MM.1S (cell line): ENCODE results near the gene FRAS1.

Experiments
- DNase-seq: peaks from one replicate; pipeline ENCODE4 v3.0.0-alpha.2; 2015
- H2AFZ ChIP-seq: fragments of 300-600 bp; sonication (generic); 2 replicates; pipeline ENCODE4 v1.6.0; 2016; ENCODE audit warnings: antibody characterized with exemption, low read length
- H3F3A ChIP-seq: fragments of 300-600 bp; sonication (generic); 2 replicates; pipeline ENCODE4 v1.6.1; 2016; ENCODE audit warnings: mild to moderate bottlenecking, antibody characterized with exemption, low read length, moderate library complexity, mixed read lengths; ENCODE audit not compliant: insufficient read depth
- H3K27ac ChIP-seq: fragments of 300-600 bp; sonication (generic); 2 replicates; pipeline ENCODE4 v1.5.1; 2016; ENCODE audit warnings: mild to moderate bottlenecking, low read length
- H3K27me3 ChIP-seq: fragments of 300-600 bp; sonication (generic); replicated peaks from 2 replicates; pipeline ENCODE4 v1.6.0; 2016; ENCODE audit warnings: low read length; ENCODE audit not compliant: insufficient read depth
- H3K36me3 ChIP-seq: fragments of 300-600 bp; sonication (generic); replicated peaks from 2 replicates; pipeline ENCODE4 v1.6.1; 2016; ENCODE audit warnings: mild to moderate bottlenecking, low read length, mixed read lengths; ENCODE audit not compliant: insufficient read depth
- H3K4me1 ChIP-seq: fragments of 300-600 bp; sonication (generic); 2 replicates; pipeline ENCODE4 v1.6.1; 2016; ENCODE audit warnings: low read length, mixed read lengths
- H3K4me2 ChIP-seq: fragments of 300-600 bp; sonication (generic); 2 replicates; pipeline ENCODE4 v1.6.0; 2016; ENCODE audit warnings: low read depth, low read length
- H3K4me3 ChIP-seq: fragments of 300-600 bp; sonication (generic); 2 replicates; pipeline ENCODE4 v1.5.1; 2016; ENCODE audit warnings: low read length, mixed read lengths
- H3K79me2 ChIP-seq: fragments of 300-600 bp; sonication (generic); 2 replicates; pipeline ENCODE4 v1.6.1; 2016; ENCODE audit warnings: mixed run types, low read length, mixed read lengths
- H3K9ac ChIP-seq: fragments of 300-600 bp; sonication (generic); 2 replicates; pipeline ENCODE4 v1.6.1; 2016; ENCODE audit warnings: low read length, mixed read lengths
- H3K9me2 ChIP-seq: fragments of 300-600 bp; sonication (generic); replicated peaks from 2 replicates; pipeline ENCODE4 v1.6.1; 2016; ENCODE audit warnings: mild to moderate bottlenecking, low read length, mixed read lengths; ENCODE audit not compliant: insufficient read depth
- H3K9me3 ChIP-seq: fragments of 300-600 bp; sonication (generic); replicated peaks from 2 replicates; pipeline ENCODE4 v1.6.1; 2016; ENCODE audit warnings: mild to moderate bottlenecking, low read length, mixed read lengths; ENCODE audit not compliant: insufficient read depth
- H4K20me1 ChIP-seq: fragments of 300-600 bp; sonication (generic); 2 replicates; pipeline ENCODE4 v1.6.1; 2016; ENCODE audit warnings: mild to moderate bottlenecking, low read length, moderate library complexity, mixed read lengths; ENCODE audit not compliant: insufficient read depth
- EZH2 ChIP-seq: fragments of 300-600 bp; sonication (generic); optimal IDR thresholded peaks from 2 replicates; pipeline ENCODE3; 2017; ENCODE audit warnings: low read depth, mild to moderate bottlenecking, antibody characterized with exemption, low read length, mixed read lengths
- EZH2phosphoT487 ChIP-seq: fragments of 300-600 bp; sonication (generic); IDR thresholded peaks from 2 replicates; pipeline ENCODE4 v1.6.1; 2018; ENCODE audit warnings: antibody characterized with exemption, low read length
- TF ChIP-seq, protein P1 (sequence below): fragments of 300-600 bp; sonication (generic); IDR thresholded peaks from 2 replicates; pipeline ENCODE4 v1.5.1; 2016; ENCODE audit warnings: antibody characterized with exemption, low read length, mixed read lengths

FRAS1 gene

DNA sequence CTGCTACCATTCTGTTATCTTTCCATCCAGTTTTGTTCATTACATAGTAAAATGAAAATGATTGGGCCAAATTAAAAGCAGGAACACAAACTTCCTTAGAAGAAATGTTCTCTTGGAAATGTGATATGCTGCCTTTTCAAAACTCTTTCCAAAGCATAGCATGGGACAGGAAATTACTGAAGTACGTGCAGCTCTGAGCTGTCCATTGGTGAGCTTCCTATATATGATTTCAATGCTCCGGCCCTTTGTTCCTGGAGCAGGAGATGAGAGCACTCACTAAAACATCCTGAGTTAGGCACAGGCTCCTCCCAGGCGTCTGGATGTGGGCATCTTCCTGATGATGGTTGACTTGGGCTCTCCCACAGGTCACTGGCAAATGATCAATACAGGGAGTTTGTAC is 461.4 kb downstream of the FRAS1 start:
- DNase-seq = no peak
- no peaks in the 10 kb centered on the region for H4K20me1 ChIP-seq
- H3K27ac ChIP-seq = no peak overlapping the region
- TF ChIP-seq EZH2phosphoT487 = no peak
- TF ChIP-seq, protein P1, sequence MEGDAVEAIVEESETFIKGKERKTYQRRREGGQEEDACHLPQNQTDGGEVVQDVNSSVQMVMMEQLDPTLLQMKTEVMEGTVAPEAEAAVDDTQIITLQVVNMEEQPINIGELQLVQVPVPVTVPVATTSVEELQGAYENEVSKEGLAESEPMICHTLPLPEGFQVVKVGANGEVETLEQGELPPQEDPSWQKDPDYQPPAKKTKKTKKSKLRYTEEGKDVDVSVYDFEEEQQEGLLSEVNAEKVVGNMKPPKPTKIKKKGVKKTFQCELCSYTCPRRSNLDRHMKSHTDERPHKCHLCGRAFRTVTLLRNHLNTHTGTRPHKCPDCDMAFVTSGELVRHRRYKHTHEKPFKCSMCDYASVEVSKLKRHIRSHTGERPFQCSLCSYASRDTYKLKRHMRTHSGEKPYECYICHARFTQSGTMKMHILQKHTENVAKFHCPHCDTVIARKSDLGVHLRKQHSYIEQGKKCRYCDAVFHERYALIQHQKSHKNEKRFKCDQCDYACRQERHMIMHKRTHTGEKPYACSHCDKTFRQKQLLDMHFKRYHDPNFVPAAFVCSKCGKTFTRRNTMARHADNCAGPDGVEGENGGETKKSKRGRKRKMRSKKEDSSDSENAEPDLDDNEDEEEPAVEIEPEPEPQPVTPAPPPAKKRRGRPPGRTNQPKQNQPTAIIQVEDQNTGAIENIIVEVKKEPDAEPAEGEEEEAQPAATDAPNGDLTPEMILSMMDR = no peak
- H3K79me2 ChIP-seq = no peaks in the 10 kb centered on the region
- no peak overlapping the region for H3K4me2 ChIP-seq
- no peaks in the 10 kb centered on the region for H3K4me1 ChIP-seq
- H3K9ac ChIP-seq = no peak overlapping the region
- H3K36me3 ChIP-seq = no peaks in the 10 kb centered on the region
- no peak overlapping the region for H2AFZ ChIP-seq
- H3F3A ChIP-seq = no peaks in the 10 kb centered on the region
- H3K9me3 ChIP-seq = no peaks in the 10 kb centered on the region
- H3K4me3 ChIP-seq = no peak overlapping the region
- no peaks in the 10 kb centered on the region for H3K9me2 ChIP-seq
- no peaks in the 10 kb centered on the region for H3K27me3 ChIP-seq

DNA sequence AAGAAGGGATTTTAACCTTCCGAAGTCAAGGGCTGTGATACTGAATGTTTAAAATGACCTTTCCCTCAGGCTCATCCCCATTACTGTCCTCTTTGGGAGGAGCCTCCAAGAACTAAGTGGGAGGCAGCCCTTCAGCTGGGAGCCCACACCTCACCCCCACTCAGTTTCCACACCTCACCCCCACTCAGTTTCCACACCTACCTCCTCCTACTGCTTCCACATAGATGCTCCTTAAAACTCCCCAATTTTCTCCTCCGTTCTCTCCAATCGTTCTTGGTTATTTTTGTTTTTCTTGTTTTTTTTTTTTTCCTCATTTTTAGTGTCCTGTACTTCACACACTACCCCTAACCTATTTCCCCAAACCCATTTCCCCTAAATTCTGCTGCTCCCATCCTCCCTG is 462.8 kb downstream of the FRAS1 start:
- Histone ChIP-seq H3K27ac (no peak overlapping the region), H3K27me3 (no peaks in the 10 kb centered on the region), H3F3A (no peaks in the 10 kb centered on the region), H3K4me2 (no peak overlapping the region), H3K9me2 (no peaks in the 10 kb centered on the region), H3K9ac (no peak overlapping the region), H4K20me1 (no peaks in the 10 kb centered on the region), H2AFZ (no peak overlapping the region), H3K4me3 (no peak overlapping the region), H3K9me3 (no peaks in the 10 kb centered on the region), H3K4me1 (no peaks in the 10 kb centered on the region), H3K36me3 (no peaks in the 10 kb centered on the region), H3K79me2 (no peaks in the 10 kb centered on the region)
- no peak for DNase-seq
- TF ChIP-seq, protein P1 = no peak
- no peak for TF ChIP-seq EZH2phosphoT487
- TF ChIP-seq EZH2 = no peak

DNA sequence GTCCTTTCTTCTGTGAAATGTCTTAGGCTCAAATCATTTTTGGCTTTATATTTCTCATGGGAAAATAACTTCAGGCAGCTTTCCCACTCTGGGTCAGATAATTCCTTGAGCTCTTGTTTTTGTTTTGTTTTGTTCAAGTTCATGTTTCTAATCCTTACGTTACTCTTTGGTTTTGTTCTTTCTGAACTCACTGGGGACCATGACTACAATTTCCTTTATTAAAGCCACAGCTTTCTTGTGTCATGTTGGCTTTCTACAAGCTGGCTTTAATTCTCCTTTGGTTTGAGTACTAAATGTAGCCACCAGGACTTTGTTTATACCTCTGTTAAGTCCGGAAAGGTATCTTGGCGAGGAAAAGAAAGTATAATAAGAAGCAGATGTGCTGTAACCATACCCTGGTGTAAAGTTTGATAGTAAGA is 463.7 kb downstream of the FRAS1 start:
- no peaks in the 10 kb centered on the region for H3K36me3 ChIP-seq
- no peaks in the 10 kb centered on the region for H3F3A ChIP-seq
- no peak overlapping the region for H3K4me3 ChIP-seq

More for the DNA sequence above, 463.7 kb downstream of the FRAS1 start:
- no peak overlapping the region for H2AFZ ChIP-seq
- no peaks in the 10 kb centered on the region for H4K20me1 ChIP-seq
- no peaks in the 10 kb centered on the region for H3K4me1 ChIP-seq
- no peak overlapping the region for H3K4me2 ChIP-seq
- H3K9me3 ChIP-seq = no peaks in the 10 kb centered on the region
- H3K9me2 ChIP-seq = no peaks in the 10 kb centered on the region
- H3K27me3 ChIP-seq = no peaks in the 10 kb centered on the region
- H3K9ac ChIP-seq = no peak overlapping the region
- no peak for DNase-seq
- no peak overlapping the region for H3K27ac ChIP-seq
- no peak for TF ChIP-seq EZH2
- no peak for TF ChIP-seq EZH2phosphoT487
- TF ChIP-seq, protein P1 = no peak
- no peaks in the 10 kb centered on the region for H3K79me2 ChIP-seq
